Activated CD8-positive, alpha-beta memory T cell treated with anti-CD3 and anti-CD28 coated beads for 48 hours (primary cell): ENCODE results near the gene CDS2.
A peak's percentile ranks its signal among the peaks of the same experiment; 100 is the strongest.
"Not testable (repeated sequence)": the region's sequence is repeated elsewhere in the genome, so short reads cannot be mapped to it uniquely, and the experiment has no call there.

ENCODE experiments used
- DNase-seq, 3 experiments: peaks; one replicate each; pipeline ENCODE4 v3.0.0-alpha.2; 2020; ENCODE audit warnings: low read depth in 2 of 3, low spot score in 2 of 3

Gene CDS2

GRCh38 chr20:5126512-5127203, at the start of gene CDS2:
TSS of gene CDS2 (plus strand) at chr20:5127008. CDS start at chr20:5127093, 85 bp downstream.
- peak; percentile 99 to 100 (median 99) for DNase-seq

GRCh38 chr20:5077761-5078387, 48.9 kb upstream of the CDS2 start:
- DNase-seq = no peak

- peak; percentile 13 to 52 (median 41) for DNase-seq
Measured at GRCh38 chr20:5078399-5078958, 48.3 kb upstream of the CDS2 start.

- no peak for DNase-seq
Measured at GRCh38 chr20:5080384-5080877, 46.4 kb upstream of the CDS2 start.

- DNase-seq = no peak
Measured at GRCh38 chr20:5085380-5085779, 41.4 kb upstream of the CDS2 start.

GRCh38 chr20:5088688-5089087, 38.1 kb upstream of the CDS2 start:
- DNase-seq = no peak

- no peak for DNase-seq
Measured at GRCh38 chr20:5090191-5090590, 36.6 kb upstream of the CDS2 start.

GRCh38 chr20:5091902-5092301, 34.9 kb upstream of the CDS2 start:
- no peak for DNase-seq

- no peak for DNase-seq
Measured at GRCh38 chr20:5092765-5093339, 34.0 kb upstream of the CDS2 start.

GRCh38 chr20:5095454-5095853, 31.4 kb upstream of the CDS2 start:
- DNase-seq = no peak

- no peak for DNase-seq
Measured at GRCh38 chr20:5095931-5096330, 30.9 kb upstream of the CDS2 start.

GRCh38 chr20:5096463-5096862, 30.3 kb upstream of the CDS2 start:
- DNase-seq = no peak

GRCh38 chr20:5099009-5099408, 27.8 kb upstream of the CDS2 start:
- DNase-seq = not testable (repeated sequence)

- DNase-seq = not testable (repeated sequence)
Measured at GRCh38 chr20:5099909-5100308, 26.9 kb upstream of the CDS2 start.

- DNase-seq = peak in 2 of 3 experiments; percentile 59 to 64
Measured at GRCh38 chr20:5100684-5101347, 26.0 kb upstream of the CDS2 start.

- DNase-seq = no peak
Measured at GRCh38 chr20:5104479-5104878, 22.3 kb upstream of the CDS2 start.

- DNase-seq = no peak
Measured at GRCh38 chr20:5109276-5109675, 17.5 kb upstream of the CDS2 start.

- DNase-seq = no peak
Measured at GRCh38 chr20:5113615-5113986, 13.2 kb upstream of the CDS2 start.

GRCh38 chr20:5114403-5114802, 12.4 kb upstream of the CDS2 start:
- DNase-seq = no peak

GRCh38 chr20:5116875-5117274, 9.9 kb upstream of the CDS2 start:
- DNase-seq = no peak
